HG03558 (cell line): ENCODE measurements around the gene SYNJ2.
"Not testable (repeated sequence)": the region's sequence is repeated elsewhere in the genome, so short reads cannot be mapped to it uniquely, and the experiment has no call there.

ENCODE experiments used
- ATAC-seq: cut with Tn5 transposase; IDR thresholded peaks from one replicate; pipeline ENCODE4 v1.9.1; 2021; ENCODE audit warnings: moderate number of reproducible peaks; ENCODE audit not compliant: unreplicated experiment; ENCODE audit errors: extremely low read depth

The SYNJ2 gene, protein sequence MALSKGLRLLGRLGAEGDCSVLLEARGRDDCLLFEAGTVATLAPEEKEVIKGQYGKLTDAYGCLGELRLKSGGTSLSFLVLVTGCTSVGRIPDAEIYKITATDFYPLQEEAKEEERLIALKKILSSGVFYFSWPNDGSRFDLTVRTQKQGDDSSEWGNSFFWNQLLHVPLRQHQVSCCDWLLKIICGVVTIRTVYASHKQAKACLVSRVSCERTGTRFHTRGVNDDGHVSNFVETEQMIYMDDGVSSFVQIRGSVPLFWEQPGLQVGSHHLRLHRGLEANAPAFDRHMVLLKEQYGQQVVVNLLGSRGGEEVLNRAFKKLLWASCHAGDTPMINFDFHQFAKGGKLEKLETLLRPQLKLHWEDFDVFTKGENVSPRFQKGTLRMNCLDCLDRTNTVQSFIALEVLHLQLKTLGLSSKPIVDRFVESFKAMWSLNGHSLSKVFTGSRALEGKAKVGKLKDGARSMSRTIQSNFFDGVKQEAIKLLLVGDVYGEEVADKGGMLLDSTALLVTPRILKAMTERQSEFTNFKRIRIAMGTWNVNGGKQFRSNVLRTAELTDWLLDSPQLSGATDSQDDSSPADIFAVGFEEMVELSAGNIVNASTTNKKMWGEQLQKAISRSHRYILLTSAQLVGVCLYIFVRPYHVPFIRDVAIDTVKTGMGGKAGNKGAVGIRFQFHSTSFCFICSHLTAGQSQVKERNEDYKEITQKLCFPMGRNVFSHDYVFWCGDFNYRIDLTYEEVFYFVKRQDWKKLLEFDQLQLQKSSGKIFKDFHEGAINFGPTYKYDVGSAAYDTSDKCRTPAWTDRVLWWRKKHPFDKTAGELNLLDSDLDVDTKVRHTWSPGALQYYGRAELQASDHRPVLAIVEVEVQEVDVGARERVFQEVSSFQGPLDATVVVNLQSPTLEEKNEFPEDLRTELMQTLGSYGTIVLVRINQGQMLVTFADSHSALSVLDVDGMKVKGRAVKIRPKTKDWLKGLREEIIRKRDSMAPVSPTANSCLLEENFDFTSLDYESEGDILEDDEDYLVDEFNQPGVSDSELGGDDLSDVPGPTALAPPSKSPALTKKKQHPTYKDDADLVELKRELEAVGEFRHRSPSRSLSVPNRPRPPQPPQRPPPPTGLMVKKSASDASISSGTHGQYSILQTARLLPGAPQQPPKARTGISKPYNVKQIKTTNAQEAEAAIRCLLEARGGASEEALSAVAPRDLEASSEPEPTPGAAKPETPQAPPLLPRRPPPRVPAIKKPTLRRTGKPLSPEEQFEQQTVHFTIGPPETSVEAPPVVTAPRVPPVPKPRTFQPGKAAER (N-terminal part only)

DNA sequence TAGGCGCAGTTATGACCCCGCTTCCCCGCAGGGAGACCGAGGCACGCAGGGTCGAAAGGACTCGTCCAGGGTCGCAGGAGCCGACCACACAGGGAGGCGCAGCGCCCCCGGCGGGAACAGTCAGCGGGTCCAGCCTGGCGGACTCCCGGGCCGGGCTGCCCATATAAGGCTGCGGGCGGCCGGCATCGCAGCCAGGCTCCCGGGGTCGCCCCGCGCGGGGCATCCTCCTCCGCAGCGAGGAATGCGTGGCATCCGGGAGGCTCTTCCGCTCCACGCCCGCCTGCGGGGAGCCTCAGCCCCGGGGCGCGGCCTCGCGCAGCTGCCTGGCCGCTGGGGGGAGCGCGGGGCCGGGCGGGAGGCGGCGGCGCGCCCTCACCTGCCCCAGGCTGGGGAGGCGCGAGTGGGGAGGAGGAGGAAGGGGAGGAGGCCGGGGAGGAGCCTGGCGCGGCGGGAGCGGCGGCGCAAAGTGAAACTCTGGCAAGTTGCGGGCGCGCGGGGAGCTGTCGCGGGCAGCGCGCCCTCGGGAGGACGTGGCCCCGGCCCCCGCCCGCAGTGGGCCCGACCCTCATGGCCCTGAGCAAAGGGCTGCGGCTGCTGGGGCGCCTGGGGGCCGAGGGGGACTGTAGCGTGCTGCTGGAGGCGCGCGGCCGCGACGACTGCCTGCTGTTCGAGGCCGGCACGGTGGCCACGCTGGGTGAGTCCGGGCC lies at the start of gene SYNJ2:
Gene SYNJ2 (plus strand): TSS at position 469 of the 707 bp plus-strand sequence. CDS start 99 bp downstream, at position 568.
- ATAC-seq: peak; percentile 51

DNA sequence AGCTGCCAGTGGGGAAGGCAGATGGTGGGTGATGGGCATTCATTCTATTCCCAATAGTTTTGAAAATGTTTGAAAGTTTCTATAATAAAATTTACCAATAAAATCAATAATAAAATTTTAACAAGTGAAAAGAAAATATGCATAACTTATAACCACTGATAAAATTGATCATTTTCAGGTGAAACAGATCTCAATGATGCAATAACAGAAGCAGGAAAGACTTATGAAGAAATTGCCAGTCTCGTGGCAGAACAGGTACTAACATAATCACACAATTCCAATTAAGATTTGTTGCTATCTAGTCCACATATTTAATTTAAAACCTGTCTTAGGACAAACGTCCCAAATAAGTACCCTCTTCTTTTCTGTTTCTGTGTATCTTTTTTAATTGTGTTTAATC lies 45.9 kb upstream of the SYNJ2 start:
- no peak for ATAC-seq

DNA sequence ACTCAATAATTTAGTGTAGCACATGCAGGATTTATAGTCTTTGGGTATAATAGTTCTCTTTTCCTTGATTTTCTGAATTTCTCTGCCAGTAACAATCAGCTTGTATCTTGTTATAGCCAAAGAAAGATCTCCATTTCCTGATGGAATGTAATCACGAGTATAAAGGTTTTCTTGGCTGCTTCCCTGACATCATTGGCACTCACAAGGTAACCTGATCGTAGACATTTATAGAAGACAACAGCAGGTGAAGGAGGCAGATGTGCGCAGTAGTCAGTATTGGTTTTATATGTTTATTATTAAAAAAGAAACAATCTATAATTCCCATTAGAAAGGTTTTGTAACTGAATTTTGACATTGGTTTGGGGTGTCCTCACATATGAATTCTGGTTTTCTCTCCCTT lies 44.3 kb upstream of the SYNJ2 start:
- ATAC-seq: no peak

DNA sequence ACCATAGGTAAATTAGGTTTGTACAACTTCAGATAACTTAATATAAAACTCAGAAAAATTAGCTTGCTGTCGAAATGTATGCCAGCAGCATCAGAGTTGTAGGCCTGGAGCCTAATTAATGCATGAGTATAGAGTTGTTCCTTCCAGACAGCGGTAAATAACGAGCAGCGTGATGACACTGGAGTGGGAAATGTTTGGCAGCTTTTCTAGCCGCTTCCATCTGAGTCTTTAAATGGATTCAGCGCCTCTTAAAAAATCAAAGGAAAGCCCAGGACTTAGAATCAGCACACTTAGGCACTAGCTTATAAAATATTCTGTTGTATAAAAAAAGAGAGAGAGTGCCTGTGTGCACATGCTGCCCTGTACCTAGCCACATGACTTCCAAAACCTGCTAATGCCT lies 43.7 kb upstream of the SYNJ2 start:
- ATAC-seq: no peak

DNA sequence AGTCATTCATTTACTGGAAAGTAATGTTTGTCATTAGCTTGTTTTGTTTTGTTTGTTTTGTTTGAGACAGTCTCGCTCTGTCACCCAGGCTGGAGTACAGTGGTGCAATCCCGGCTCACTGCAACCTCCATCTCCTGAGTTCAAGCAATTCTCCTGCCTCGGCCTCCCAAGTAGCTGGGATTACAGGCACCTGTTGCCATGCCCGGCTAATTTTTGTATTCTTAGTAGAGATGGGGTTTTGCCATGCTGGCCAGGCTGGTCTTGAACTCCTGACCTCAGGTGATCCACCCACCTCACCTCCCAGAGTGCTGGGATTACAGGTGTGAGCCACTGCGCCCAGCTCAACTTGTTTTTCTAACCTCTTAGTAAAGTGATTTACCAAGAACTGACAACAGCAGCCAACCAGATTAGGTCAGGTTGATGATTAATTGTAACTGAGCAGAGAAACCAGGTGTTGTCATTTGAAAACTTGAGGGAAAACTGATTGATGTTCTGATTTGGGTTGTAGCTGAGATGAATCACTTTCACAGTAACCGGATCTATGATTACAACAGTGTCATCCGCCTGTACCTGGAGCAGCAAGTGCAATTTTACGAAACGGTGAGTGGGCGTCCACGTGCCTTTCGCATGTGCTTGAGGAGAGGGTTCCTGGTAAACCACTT lies 41.2 kb upstream of the SYNJ2 start:
- ATAC-seq: not testable (repeated sequence)

DNA sequence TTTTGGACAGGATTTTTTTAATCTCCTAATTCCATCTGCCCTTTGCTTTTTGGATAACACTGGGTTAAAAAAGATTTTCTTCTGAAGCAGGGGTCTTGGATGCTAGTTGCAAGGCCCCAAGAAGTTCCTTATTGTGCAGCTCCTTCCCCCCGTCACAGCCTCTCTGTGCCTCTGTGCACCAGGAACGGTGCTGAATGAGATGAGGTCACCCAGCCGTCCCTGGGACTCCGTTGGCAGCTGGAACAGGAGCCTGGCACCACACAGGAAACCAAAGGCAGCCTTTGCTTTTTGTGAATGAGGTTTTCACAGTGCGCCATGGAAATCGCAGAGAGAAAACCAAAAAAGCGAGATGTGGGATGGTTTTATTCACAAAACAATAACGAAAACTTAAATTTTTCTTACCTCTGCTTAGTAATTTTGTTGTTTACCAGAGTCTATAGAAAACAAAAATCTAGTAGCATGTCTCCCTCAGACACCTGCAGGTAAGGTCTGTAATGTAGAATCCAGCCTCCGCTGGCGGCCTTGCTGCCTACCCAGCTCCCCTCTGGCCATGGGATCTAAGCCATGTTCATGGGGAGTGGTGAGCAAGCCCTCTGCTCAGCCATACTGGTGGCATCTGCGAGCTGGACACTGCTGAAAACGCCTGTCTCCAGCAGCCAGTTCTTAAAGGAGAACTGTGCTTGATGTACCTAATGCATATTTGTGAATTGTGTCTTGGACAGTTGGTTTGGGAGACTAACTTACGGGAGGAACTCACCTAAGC lies 40.4 kb upstream of the SYNJ2 start:
- ATAC-seq: no peak

DNA sequence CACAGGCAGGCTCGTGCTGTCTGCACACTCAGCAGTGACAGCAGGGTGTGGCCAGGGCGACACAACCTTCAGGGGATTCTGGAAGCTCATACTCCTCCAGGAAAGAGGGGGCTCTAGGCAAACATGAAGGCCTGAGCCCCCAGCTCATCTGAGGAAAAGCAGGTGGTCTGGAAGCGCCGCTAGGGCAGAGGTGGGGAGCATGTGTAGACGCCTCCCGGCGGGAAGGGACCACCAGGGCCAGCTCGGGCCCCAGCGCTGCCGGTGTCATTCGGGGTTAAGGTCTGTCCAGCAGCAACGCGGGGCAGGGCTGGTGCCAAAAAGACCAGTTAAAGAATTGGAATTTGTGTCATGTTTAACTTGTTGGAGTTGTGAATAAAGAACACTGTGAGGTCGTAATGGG lies 39.3 kb upstream of the SYNJ2 start:
- no peak for ATAC-seq

DNA sequence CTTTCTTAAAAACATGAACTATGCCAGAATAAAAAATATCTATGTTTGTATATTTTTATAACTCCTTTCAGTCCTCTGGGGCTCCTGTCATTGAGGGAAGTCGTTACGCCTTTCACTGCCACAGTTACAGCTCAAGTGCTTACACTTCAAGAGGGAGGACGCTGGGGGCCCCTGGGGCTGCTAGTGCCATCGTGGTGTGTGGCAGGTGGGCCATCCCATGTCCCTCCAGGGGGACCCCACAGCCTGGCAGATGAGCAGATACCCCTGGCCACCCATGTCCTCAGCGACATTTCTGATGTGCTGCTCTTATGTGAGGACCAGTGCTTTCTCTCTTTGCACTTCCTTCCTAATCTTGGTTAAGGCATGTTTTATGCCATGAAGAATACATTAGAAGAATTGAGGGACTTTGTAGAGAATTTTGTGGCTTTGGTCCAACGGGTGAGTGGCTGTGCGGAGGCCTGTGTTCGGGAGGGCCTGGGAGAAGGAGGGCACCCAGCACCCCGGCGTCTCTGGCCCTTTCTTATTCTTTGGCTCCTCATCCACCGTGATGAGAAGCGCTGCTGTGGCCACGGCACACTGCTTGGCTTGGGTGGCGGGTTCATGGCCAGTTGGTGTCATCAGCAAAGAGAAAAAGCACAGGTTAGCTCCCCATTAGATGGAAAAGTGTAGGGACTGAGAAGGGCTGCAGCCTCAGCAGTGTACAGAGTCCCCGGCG lies 38.3 kb upstream of the SYNJ2 start:
- ATAC-seq: no peak

DNA sequence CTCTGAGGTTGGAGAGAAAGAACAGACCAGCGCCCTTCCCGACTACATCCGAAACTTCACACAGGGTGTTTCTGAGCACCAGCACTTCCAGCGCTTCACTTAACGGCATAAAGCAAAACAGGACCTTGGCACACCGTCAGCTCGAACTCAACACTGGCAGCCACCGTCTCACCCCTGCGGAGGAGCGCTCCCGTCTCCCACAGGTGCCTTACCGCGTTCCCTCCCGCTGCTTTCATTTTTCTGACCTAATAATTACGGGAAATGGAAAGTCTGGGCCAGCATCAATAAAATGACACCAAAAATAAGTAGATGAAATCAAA lies 37.7 kb upstream of the SYNJ2 start:
- ATAC-seq: no peak

DNA sequence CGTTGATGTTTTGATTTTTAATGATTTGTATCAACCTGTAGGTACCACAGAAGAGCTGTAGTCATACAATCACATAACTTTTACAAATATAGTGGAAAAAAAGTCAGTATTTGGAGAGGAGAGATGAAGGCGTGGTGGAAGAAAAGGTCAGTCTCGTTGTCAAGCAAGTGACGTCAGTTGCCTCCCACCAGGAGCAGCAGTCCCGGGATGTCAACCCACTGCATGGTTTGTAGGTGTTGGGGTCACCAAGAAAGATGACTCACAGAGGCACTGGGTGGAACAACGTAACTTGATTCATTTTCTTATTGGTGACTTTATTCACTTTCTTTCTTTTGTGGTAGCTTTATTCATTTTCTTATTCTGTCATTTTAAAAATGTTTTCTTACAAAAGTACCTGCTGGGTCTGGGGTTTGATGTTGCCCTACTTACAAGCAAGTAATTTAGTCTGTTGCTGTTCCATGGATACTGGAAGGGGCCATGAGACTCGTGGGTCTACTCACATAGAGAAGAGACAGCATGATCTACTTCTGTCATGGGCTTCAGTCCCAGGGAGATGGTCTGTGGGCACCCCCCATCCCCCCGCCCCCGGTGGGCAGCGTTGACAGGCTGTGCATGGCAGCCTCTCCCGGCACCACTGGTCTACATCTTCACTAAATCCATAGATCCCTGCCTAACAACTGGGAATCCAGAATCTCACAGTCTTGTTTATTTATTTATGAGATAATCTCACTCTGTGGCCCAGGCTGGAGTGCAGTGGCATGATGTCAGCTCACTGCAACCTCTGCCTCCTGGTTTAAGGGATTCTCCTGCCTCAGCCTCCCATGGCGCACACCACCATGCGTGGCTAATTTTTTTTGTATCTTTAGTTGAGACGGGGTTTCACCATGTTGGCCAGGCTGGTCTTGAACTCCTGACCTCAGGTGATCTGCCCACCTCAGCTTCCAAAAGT lies 36.4 kb upstream of the SYNJ2 start:
- ATAC-seq: no peak

DNA sequence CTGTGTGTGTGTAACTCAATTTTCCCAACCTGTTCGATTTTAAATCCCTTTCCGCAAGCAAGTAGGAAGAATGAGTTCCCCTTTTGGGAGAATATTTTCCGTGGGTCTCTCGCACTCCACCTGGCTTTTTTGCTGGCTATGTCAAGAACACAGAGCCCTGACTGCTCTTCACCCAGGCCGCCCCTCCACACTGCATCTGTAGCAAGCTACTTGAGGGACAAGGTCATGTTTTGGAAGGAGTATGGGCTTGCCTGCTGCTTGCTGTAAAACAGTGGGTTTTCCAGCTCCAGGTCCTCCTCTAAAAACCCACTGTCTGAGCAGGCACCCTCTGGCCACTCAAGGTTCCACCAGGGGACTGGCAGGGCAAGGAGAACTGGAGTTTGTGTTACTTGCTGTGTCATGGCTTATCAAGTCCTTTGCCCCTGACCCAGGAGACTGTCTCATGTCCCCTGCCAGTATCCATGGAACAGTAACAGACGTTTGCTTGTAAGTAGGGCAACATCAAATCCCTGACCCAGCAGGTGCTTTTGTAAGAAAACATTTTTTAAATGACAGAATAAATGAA lies 35.5 kb upstream of the SYNJ2 start:
- no peak for ATAC-seq

DNA sequence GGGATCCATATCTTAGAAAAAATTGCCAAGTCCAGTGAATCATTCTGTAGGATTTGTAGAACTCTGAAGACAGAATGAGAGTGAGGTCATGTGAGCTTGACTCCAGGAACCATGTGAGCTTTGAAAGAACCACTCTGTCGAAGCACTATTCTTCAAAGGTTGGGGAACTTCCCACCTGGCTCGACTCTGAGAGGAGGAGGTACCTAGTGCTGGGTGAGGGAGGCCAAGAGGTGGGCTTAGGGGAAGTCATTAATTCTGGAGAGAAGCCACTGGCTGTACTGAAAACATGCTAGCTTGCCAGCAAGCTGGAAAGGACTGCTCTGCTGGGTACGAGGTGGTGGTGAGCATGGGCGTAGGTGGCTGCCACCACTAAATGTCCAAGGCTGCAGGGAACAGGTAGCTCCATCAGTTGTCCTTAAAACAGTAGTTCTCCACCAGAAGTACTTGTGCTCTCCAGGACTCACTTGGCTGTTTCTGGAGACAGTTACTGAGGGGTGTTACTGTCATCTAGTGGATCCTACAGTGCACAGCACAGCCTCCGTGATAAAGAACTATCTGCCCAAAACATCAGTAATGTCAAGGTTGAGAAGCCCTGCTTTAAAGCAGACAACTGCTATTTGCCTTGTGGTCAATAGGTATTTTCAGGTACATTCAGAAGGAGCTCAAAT lies 34.7 kb upstream of the SYNJ2 start:
- no peak for ATAC-seq

DNA sequence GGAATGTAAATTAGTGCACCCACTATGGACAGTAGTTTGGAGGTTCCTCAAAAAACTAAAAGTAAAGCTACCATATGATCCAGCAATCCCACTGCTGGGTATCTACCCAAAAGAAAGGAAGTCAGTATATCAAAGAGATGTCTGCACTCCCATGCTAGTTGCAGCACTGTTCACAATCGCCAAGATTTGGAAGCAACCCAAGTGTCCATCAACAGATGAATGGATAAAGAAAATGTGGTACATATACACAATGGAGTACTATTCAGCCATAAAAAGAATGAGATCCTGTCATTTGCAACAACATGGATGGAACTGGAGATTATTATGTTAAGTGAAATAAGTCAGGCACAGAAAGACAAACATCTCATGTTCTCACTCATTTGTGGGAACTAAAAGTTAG lies 30.8 kb upstream of the SYNJ2 start:
- not testable (repeated sequence) for ATAC-seq

DNA sequence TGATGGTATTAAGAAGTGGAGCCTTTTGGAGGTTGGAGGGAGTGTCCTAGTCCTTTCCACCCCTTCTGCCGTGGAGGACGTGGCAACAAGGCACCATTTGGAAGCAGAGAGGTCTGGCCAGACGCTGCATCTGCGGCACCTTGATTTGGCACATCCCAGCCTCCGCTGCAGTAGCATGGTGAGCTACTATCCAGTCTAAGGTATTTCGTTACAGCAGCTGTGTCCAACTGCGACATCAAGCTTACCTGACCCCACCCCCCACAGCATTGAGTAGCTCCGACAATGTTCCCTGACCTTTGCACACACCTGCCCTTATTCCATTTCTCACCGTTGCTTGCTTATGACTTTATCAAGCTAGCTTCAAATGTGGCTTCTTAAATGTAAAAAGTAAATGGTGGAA lies 29.8 kb upstream of the SYNJ2 start:
- no peak for ATAC-seq

DNA sequence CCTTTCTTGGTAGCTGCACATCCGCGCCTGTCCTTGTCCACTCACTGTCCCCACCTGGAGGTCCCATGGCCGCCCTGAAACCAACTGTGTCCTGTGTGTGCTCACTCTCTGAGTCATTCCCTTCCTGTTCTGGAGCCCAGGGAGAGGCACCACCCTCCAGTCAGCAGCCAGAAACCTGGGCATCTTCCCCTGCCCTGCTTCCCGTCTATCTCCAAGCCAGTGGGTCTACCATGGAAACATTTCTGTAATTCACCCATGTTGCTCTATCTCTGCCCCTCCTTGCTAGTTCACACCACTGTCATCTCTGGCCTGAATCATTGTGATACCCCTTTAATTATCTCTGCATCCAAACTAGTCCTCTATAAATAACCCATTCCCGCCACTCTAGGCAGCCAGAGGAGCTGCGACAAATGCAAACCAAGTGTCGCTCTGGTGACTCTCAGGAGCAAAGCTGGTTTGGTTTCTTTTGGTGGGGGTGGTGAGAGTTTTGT lies 28.8 kb upstream of the SYNJ2 start:
- no peak for ATAC-seq

DNA sequence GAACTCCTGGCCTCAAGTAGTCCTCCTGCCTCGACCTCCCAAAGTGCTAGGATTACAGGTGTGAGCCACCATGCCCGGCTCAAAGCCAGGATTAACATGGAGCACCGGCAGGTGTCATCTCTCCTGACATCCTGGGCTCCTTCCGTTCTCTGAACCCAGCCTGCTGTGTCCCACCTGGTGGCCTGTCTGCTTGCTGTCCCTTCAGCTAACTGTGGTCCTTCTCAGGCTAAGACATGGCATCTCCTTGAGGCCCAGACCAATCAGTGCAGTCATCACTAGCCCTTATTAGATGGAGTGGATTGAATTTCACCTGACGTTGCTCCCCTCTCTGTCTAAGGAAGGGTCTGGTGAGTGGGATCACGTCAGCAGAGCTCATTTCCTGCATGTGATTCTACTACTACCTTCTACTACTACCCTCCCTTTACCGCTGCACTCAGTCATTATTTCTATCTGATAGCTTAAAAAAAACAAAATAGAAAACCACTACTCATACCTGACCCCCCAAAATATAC lies 28.0 kb upstream of the SYNJ2 start:
- no peak for ATAC-seq
